HL-60 (cell line): ENCODE data around the gene BCL2.

Source experiments
- DNase-seq, 2 experiments: peaks; one replicate each; pipeline ENCODE4 v3.0.0-alpha.2; 2010 to 2020; ENCODE audit warnings: low read depth in 1 of 2, low spot score in 1 of 2
- H3K27ac ChIP-seq: fragments of 250-450 bp; sonication (Bioruptor Pico); replicated peaks from 2 replicates; pipeline ENCODE4 v1.5.1; 2020; ENCODE audit warnings: mild to moderate bottlenecking, moderate library complexity
- H3K27me3 ChIP-seq: fragments of 250-450 bp; sonication (Bioruptor Pico); 2 replicates; pipeline ENCODE4 v1.5.1; 2021; ENCODE audit warnings: mild to moderate bottlenecking, moderate library complexity; ENCODE audit not compliant: insufficient read depth, poor library complexity, severe bottlenecking
- H3K4me3 ChIP-seq: replicated peaks from 2 replicates; pipeline ENCODE4 v1.5.1; 2011; ENCODE audit warnings: mild to moderate bottlenecking, control low read depth, low read length; ENCODE audit not compliant: insufficient read depth
- CTCF ChIP-seq: IDR thresholded peaks from one replicate; pipeline ENCODE4 v1.5.1; 2011; ENCODE audit warnings: low read length, control low read depth, inconsistent platforms; ENCODE audit not compliant: insufficient read depth
- GABPA ChIP-seq: IDR thresholded peaks from 2 replicates; pipeline ENCODE4 v1.6.1; 2012; ENCODE audit warnings: low read depth
- POLR2AphosphoS5 ChIP-seq: IDR thresholded peaks from 2 replicates; pipeline ENCODE4 v1.6.1; 2012; ENCODE audit warnings: low read depth
- REST ChIP-seq: IDR thresholded peaks from 2 replicates; pipeline ENCODE4 v1.6.1; 2012; ENCODE audit warnings: low read depth; ENCODE audit not compliant: insufficient replicate concordance
- SPI1 ChIP-seq: IDR thresholded peaks from 2 replicates; pipeline ENCODE4 v1.6.1; 2012; ENCODE audit warnings: low read depth, mild to moderate bottlenecking, borderline replicate concordance

The BCL2 gene

GRCh38 chr18:63260380-63260754 is 59.2 kb downstream of the BCL2 start:
- Histone ChIP-seq H3K4me3 (no peak overlapping the region), H3K27me3 (no peaks in the 10 kb centered on the region), H3K27ac (no peak overlapping the region)
- TF ChIP-seq SPI1 (no peak), GABPA (no peak), CTCF (no peak), POLR2AphosphoS5 (no peak), REST (no peak)
- DNase-seq, result no peak

GRCh38 chr18:63259567-63260379 is 59.8 kb downstream of the BCL2 start:
- Histone ChIP-seq H3K27ac (no peak overlapping the region), H3K27me3 (no peaks in the 10 kb centered on the region), H3K4me3 (no peak overlapping the region)
- DNase-seq, result no peak
- TF ChIP-seq CTCF, result no peak
- TF ChIP-seq POLR2AphosphoS5, result no peak
- TF ChIP-seq GABPA, result no peak
- no peak for TF ChIP-seq REST

- H3K4me3 ChIP-seq, result no peak overlapping the region
- H3K27ac ChIP-seq, result no peak overlapping the region
- H3K27me3 ChIP-seq, result no peaks in the 10 kb centered on the region
- TF ChIP-seq REST, result no peak
- TF ChIP-seq POLR2AphosphoS5, result no peak
- no peak for TF ChIP-seq GABPA
- no peak for TF ChIP-seq SPI1
- no peak for TF ChIP-seq CTCF
- no peak for DNase-seq
Measured at GRCh38 chr18:63258749-63259566, 60.6 kb downstream of the BCL2 start.
